Tibial nerve (tissue), 4 donors: ENCODE results near the gene ARHGAP26. TPM values are rescaled to one million over a fixed set of nuclear protein-coding genes. Genes with fewer than 3 reads are reported as not detected.

Source experiments
- DNase-seq, 2 donors: peaks; one replicate each; pipeline ENCODE4 v3.0.0-alpha.2; 2019; ENCODE audit warnings: low spot score in 2 of 2
- H3K27ac ChIP-seq, 4 donors: fragments of 200-600 bp; sonication (generic) in 3 of 4; one replicate each; pipeline ENCODE4 v1.5.1; 2017 to 2019; ENCODE audit warnings: mild to moderate bottlenecking in 1 of 4
- H3K27me3 ChIP-seq, 2 donors: fragments of 200-600 bp; sonication (generic) in 1 of 2; one replicate each; pipeline versions ENCODE4 v1.5.1 to v1.6.0; 2017 to 2019
- H3K36me3 ChIP-seq, 3 donors: fragments of 200-600 bp; sonication (generic); one replicate each; pipeline ENCODE4 v1.5.1; 2018 to 2019
- H3K4me1 ChIP-seq, 4 donors: fragments of 200-600 bp; sonication (generic) in 3 of 4; one replicate each; pipeline ENCODE4 v1.5.1; 2017 to 2019
- H3K4me3 ChIP-seq, 4 donors: fragments of 200-600 bp; sonication (generic) in 3 of 4; one replicate each; pipeline ENCODE4 v1.5.1; 2017 to 2019; ENCODE audit warnings: mild to moderate bottlenecking in 1 of 4, moderate library complexity in 1 of 4
- H3K9me3 ChIP-seq, 4 donors: fragments of 200-600 bp; sonication (generic) in 3 of 4; one replicate each; pipeline ENCODE4 v1.5.1; 2017 to 2019
- CTCF ChIP-seq, 5 experiments: fragments of 200-600 bp in 3 of 5; fragments of 450-650 bp in 2 of 5; sonication (generic) in 3 of 5; IDR thresholded peaks; one replicate each; pipeline ENCODE4 v1.5.1; 2016 to 2019; ENCODE audit warnings: antibody characterized with exemption in 5 of 5, mild to moderate bottlenecking in 3 of 5, moderate library complexity in 2 of 5
- EP300 ChIP-seq, 2 donors: sonication (generic); formaldehyde crosslinking; IDR thresholded peaks; one replicate each; pipeline ENCODE4 v1.6.1; 2017; ENCODE audit warnings: antibody characterized with exemption in 2 of 2, mild to moderate bottlenecking in 1 of 2
- POLR2A ChIP-seq, 2 donors: fragments of 450-650 bp; IDR thresholded peaks; one replicate each; pipeline ENCODE4 v1.6.1; 2017; ENCODE audit warnings: antibody characterized with exemption in 2 of 2, mild to moderate bottlenecking in 2 of 2, moderate library complexity in 2 of 2
- WGBS, 2 donors: methylation state at CpG; one replicate each; pipeline ENCODE4 v1.1.5; 2018; 5-methylcytosine and 5-hydroxymethylcytosine counted together
- total RNA-seq, 4 donors: library from RNA; depleted of rRNA; stranded (reverse); fragments of >200 nt; gene quantifications; one replicate each; pipeline ENCODE4 v1.1.0, GENCODE V29; 2016

ARHGAP26 gene
- total RNA-seq, 4 donors from 2014 or later: 33.7 to 77.8 (median 57.8) TPM

GRCh38 chr5:143008032-143008431 is 237.9 kb downstream of the ARHGAP26 start:
- no peak overlapping the region for H3K4me3 ChIP-seq
- H3K9me3 ChIP-seq: no peaks in the 10 kb centered on the region
- DNase-seq: no peak
- H3K27ac ChIP-seq: peak overlapping the region in 2 of 4 donors; percentile 43 to 56
- WGBS, 2 donors: 92 to 100% methylated on average over 2 of the region's 2 CpGs
- TF ChIP-seq EP300 (IDR thresholded peaks at IDR 0.05) (no peak), CTCF (IDR thresholded peaks at IDR 0.05) (no peak), POLR2A (IDR thresholded peaks at IDR 0.05) (no peak)
- H3K36me3 ChIP-seq: no peaks in the 10 kb centered on the region
- peaks cover 0 to 77% (median 36%) of the 10 kb centered on the region in 4 donors for H3K4me1 ChIP-seq
- no peaks in the 10 kb centered on the region for H3K27me3 ChIP-seq

- peaks cover 0 to under 1% (median 0%) of the 10 kb centered on the region in 3 donors for H3K36me3 ChIP-seq
- no peaks in the 10 kb centered on the region for H3K9me3 ChIP-seq
- TF ChIP-seq EP300 (IDR thresholded peaks at IDR 0.05) (peak in 1 of 2 donors; percentile 56), POLR2A (IDR thresholded peaks at IDR 0.05) (no peak), CTCF (IDR thresholded peaks at IDR 0.05) (no peak)
- no peaks in the 10 kb centered on the region for H3K27me3 ChIP-seq
- H3K4me3 ChIP-seq: no peak overlapping the region
- H3K27ac ChIP-seq: peak overlapping the region in 1 of 4 donors; percentile 56
- DNase-seq: peak in 1 of 2 donors; percentile 50
- WGBS, 2 donors: 55 to 70% methylated on average over 10 of the region's 10 CpGs
- peaks cover 0 to 72% (median 33%) of the 10 kb centered on the region in 4 donors for H3K4me1 ChIP-seq
These were observed 238.8 kb downstream of the ARHGAP26 start for GRCh38 chr5:143008809-143009521.

GRCh38 chr5:143010351-143010750 is 240.2 kb downstream of the ARHGAP26 start:
- Histone ChIP-seq H3K4me3 (no peak overlapping the region), H3K36me3 (peaks cover 0 to 9% (median 0%) of the 10 kb centered on the region in 3 donors), H3K9me3 (no peaks in the 10 kb centered on the region), H3K4me1 (peaks cover 0 to 63% (median 30%) of the 10 kb centered on the region in 4 donors), H3K27ac (peak overlapping the region in 1 of 4 donors; percentile 34), H3K27me3 (no peaks in the 10 kb centered on the region)
- no peak for DNase-seq
- WGBS, 2 donors: 80 to 93% methylated on average over 1 of the region's 1 CpG
- TF ChIP-seq POLR2A (IDR thresholded peaks at IDR 0.05) (no peak), EP300 (IDR thresholded peaks at IDR 0.05) (no peak), CTCF (IDR thresholded peaks at IDR 0.05) (no peak)

GRCh38 chr5:143011585-143011984 is 241.4 kb downstream of the ARHGAP26 start:
- H3K27ac ChIP-seq: no peak overlapping the region
- peaks cover 0 to 53% (median 23%) of the 10 kb centered on the region in 4 donors for H3K4me1 ChIP-seq
- 21 to 27% methylated on average over 2 of the region's 2 CpGs for WGBS, 2 donors
- no peaks in the 10 kb centered on the region for H3K27me3 ChIP-seq
- H3K36me3 ChIP-seq: peaks cover 0 to 14% (median 0%) of the 10 kb centered on the region in 3 donors
- TF ChIP-seq EP300 (IDR thresholded peaks at IDR 0.05): no peak
- TF ChIP-seq CTCF (IDR thresholded peaks at IDR 0.05): no peak
- TF ChIP-seq POLR2A (IDR thresholded peaks at IDR 0.05): no peak
- no peak for DNase-seq
- H3K4me3 ChIP-seq: no peak overlapping the region
- no peaks in the 10 kb centered on the region for H3K9me3 ChIP-seq

- Histone ChIP-seq H3K36me3 (peaks cover 0 to 30% (median 0%) of the 10 kb centered on the region in 3 donors), H3K4me3 (no peak overlapping the region), H3K4me1 (peaks cover 0 to 36% (median 9%) of the 10 kb centered on the region in 4 donors), H3K27me3 (no peaks in the 10 kb centered on the region), H3K9me3 (no peaks in the 10 kb centered on the region), H3K27ac (no peak overlapping the region)
- no peak for TF ChIP-seq EP300 (IDR thresholded peaks at IDR 0.05)
- TF ChIP-seq CTCF (IDR thresholded peaks at IDR 0.05): no peak
- TF ChIP-seq POLR2A (IDR thresholded peaks at IDR 0.05): no peak
- WGBS, 2 donors: 71 to 81% methylated on average over 4 of the region's 4 CpGs
- DNase-seq: no peak
These were observed 243.2 kb downstream of the ARHGAP26 start for GRCh38 chr5:143013176-143013891.
